ENCODE results near the gene RTP5. TPM values are rescaled to one million over a fixed set of nuclear protein-coding genes. Genes with fewer than 3 reads are reported as not detected.

RTP5 gene
- total RNA-seq, 1 experiment from 2014 or later, result not detected

DNA sequence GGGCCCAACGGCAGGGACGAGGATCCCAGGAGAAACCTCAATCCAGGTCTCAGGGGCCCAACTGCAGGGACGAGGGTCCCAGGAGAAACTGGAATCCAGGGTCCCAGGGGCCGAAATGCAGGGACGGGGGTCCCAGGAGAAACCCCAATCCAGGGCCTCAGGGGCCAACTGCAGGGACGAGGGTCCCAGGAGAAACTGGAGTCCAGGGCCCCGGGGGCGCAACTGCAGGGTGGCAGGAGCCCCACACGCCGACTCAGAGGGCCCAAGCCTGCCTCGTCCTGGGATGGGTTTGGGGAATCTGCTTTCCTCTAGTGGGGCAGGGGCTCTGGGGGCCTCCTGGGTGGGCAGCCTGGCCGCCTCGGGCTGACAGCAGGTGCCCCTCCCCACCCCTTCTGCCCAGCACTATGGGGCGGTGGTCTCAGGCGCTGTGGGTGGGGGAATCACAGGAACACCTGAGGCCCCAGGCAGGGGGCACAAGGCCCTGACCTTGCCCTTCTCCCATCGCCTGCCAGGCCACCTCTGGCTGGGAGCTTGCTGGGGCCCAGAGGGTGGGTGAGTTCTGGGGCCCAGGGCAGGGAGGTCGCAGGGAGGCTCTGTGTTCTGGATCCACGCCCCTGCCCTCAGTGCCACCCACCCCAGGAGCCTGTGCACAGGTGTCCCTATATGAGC, 7.1 kb downstream of the RTP5 start:
- no peaks in the 10 kb centered on the region for H3K9me2 ChIP-seq (replicated peaks; ENCODE audit: insufficient read depth, low read length)
- no peak overlapping the region for H3K27ac ChIP-seq (ENCODE audit: low read length)
- H3K36me3 ChIP-seq (ENCODE audit: insufficient read depth, low read length), result no peaks in the 10 kb centered on the region
- H2AFZ ChIP-seq (ENCODE audit: low read length), result no peak overlapping the region
- H3K27me3 ChIP-seq (ENCODE audit: low read length), result no peaks in the 10 kb centered on the region
- no peak overlapping the region for H3K4me2 ChIP-seq (ENCODE audit: low read depth, low read length, poor library complexity, severe bottlenecking)
- H3K9ac ChIP-seq (ENCODE audit: low read length), result no peak overlapping the region
- H3K9me3 ChIP-seq (ENCODE audit: low read length), result no peaks in the 10 kb centered on the region
- no peak overlapping the region for H3K4me3 ChIP-seq (ENCODE audit: low read length)
- peaks cover 12% of the 10 kb centered on the region for H3K4me1 ChIP-seq (ENCODE audit: low read length)
- no peaks in the 10 kb centered on the region for H3K79me2 ChIP-seq (ENCODE audit: low read length)
- no peak for DNase-seq
- no peaks in the 10 kb centered on the region for H4K20me1 ChIP-seq (ENCODE audit: insufficient read depth, low read depth, low read length)

DNA sequence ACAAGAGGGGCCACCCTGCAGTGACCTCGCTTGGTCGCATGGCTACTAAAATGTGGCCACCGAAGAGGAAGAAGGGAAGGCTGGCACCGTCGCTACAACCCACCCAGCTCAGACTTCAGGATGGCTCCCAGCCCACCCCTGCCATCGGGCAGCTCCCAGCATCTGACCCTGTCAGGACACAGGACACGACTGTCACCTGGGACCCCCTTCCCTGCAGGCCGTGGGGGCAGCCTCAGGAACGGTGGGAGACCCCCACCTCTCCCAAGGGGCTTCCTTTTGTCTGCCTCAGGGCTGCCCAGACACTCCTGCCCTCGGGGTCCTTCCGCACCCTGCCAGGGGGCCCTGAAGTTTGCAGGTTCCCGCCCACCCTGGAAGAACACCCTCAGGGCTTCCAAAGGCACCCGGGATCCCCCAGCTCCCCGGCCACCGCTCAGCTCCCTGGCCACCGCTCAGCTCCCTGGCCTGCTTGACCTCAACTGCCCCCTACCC, 7.7 kb downstream of the RTP5 start:
- Histone ChIP-seq H2AFZ (ENCODE audit: low read length) (no peak overlapping the region), H3K27ac (ENCODE audit: low read length) (no peak overlapping the region), H3K9me2 (replicated peaks; ENCODE audit: insufficient read depth, low read length) (no peaks in the 10 kb centered on the region), H3K4me1 (ENCODE audit: low read length) (peaks cover 16% of the 10 kb centered on the region), H3K79me2 (ENCODE audit: low read length) (no peaks in the 10 kb centered on the region), H3K4me2 (ENCODE audit: low read depth, low read length, poor library complexity, severe bottlenecking) (no peak overlapping the region), H3K9ac (ENCODE audit: low read length) (no peak overlapping the region), H3K27me3 (ENCODE audit: low read length) (no peaks in the 10 kb centered on the region), H4K20me1 (ENCODE audit: insufficient read depth, low read depth, low read length) (no peaks in the 10 kb centered on the region), H3K4me3 (ENCODE audit: low read length) (no peak overlapping the region), H3K9me3 (ENCODE audit: low read length) (no peaks in the 10 kb centered on the region), H3K36me3 (ENCODE audit: insufficient read depth, low read length) (no peaks in the 10 kb centered on the region)
- no peak for DNase-seq

DNA sequence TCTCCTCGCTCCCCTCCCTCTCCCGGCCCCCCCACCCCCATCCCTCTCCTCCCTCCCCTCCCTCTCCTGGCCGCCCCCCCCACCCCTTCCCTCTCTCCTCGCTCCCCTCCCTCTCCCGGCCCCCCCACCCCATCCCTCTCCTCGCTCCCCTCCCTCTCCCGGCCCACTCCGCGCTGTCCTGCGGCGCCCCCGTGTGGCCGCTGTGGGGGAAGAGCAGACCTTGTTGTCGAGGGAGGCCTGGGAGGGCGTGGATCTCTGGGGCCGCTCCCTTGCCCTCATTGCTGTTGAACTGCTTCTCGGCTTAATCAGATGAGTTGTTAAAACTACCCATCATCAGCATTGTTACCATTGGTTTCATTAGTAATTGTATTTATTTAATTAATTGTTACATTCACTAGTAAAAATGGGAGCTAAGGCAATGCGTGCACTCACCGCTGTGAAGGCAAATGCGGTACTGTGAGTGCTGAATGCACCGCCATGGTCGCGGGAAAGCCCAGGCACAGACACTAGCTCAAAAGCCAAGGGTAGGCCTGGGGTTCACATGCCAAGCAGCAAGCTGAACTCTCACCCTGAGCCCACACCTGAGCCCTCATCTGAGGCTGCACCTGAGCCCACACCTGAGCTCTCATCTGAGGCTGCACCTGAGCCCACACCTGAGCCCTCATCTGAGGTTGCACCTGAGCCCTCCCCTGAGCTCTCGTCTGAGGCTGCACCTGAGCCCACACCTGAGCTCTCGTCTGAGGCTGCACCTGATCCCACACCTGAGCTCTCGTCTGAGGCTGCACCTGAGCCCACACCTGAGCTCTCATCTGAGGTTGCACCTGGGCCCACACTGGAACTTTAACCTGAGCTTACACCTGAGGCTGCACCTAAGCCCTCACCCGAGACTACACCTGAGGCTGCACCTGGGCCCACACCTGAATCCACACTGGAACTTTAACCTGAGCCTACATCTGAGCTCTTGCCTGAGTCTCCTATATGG, 8.8 kb downstream of the RTP5 start:
- no peaks in the 10 kb centered on the region for H4K20me1 ChIP-seq (ENCODE audit: insufficient read depth, low read depth, low read length)
- H3K9me2 ChIP-seq (replicated peaks; ENCODE audit: insufficient read depth, low read length), result no peaks in the 10 kb centered on the region
- no peaks in the 10 kb centered on the region for H3K36me3 ChIP-seq (ENCODE audit: insufficient read depth, low read length)
- no peak overlapping the region for H3K4me3 ChIP-seq (ENCODE audit: low read length)
- no peaks in the 10 kb centered on the region for H3K79me2 ChIP-seq (ENCODE audit: low read length)
- no peak overlapping the region for H2AFZ ChIP-seq (ENCODE audit: low read length)
- H3K9me3 ChIP-seq (ENCODE audit: low read length), result no peaks in the 10 kb centered on the region
- no peaks in the 10 kb centered on the region for H3K27me3 ChIP-seq (ENCODE audit: low read length)
- no peak overlapping the region for H3K27ac ChIP-seq (ENCODE audit: low read length)
- H3K4me1 ChIP-seq (ENCODE audit: low read length), result peaks cover 27% of the 10 kb centered on the region
- H3K4me2 ChIP-seq (ENCODE audit: low read depth, low read length, poor library complexity, severe bottlenecking), result no peak overlapping the region
- H3K9ac ChIP-seq (ENCODE audit: low read length), result no peak overlapping the region
- peak; percentile 94 for DNase-seq

DNA sequence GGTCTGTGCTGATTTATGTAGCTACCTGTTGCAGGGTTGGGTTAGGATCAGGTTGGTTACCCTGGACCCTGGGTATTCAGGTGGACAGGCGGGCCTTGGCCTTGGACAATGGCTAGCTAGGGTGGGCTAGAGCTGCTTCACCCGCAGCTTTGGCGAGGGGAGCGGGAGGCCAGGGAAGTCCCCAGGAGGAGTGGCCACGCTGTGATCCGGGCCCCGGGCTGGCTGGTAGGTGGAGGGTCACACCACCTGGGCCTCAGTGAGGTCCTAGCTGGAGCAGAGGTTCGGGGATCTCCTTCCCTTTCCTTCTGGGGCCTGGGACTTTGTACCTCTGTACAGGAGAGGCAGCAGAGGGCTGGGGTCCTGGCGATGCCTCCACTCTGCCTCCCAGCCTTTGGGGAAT, 9.8 kb downstream of the RTP5 start:
- Histone ChIP-seq H3K27me3 (ENCODE audit: low read length) (no peaks in the 10 kb centered on the region), H3K4me2 (ENCODE audit: low read depth, low read length, poor library complexity, severe bottlenecking) (no peak overlapping the region), H3K9me2 (replicated peaks; ENCODE audit: insufficient read depth, low read length) (no peaks in the 10 kb centered on the region), H3K9me3 (ENCODE audit: low read length) (no peaks in the 10 kb centered on the region), H2AFZ (ENCODE audit: low read length) (no peak overlapping the region), H3K4me3 (ENCODE audit: low read length) (no peak overlapping the region), H4K20me1 (ENCODE audit: insufficient read depth, low read depth, low read length) (no peaks in the 10 kb centered on the region), H3K36me3 (ENCODE audit: insufficient read depth, low read length) (no peaks in the 10 kb centered on the region; the same call in 1 of the 2 replicates), H3K9ac (ENCODE audit: low read length) (no peak overlapping the region), H3K79me2 (ENCODE audit: low read length) (no peaks in the 10 kb centered on the region), H3K4me1 (ENCODE audit: low read length) (peaks cover 28% of the 10 kb centered on the region), H3K27ac (ENCODE audit: low read length) (no peak overlapping the region)
- no peak for DNase-seq

DNA sequence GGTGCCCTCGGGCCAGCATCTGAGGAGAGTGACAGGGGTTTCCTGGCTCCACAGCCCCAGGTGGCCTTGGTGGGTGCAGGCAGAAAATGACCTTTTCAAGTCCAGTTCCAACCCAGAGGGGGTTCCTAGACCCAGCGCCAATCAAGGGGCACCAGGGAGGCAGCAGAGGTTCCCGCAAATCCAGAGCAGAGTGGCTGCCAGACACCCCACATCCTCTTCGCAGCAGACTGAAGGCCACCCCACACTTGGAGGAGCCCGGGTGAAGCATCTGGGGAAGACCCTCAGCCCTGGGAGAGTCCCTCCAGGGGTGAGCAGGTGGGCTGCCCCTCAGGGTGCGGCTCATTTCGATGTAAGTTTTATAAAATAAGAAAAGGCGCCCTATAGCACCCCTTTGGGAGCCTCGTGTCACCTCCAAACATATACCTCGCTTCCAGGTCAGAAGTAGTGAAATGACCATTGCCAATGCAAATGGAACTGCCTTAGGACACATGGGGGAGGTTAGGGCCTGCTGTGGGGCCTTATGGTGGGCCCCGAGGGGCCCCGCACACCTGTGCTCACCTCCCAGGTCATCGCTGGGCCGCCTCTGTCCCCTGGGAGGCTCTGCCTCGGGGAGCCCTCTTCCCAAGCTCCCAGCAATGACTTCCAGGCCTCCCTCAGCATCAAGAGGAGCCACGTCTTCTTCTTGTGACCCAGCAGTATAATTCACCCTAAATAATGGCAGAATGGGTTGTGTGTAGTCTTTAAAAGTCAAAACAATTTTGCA, 11.0 kb downstream of the RTP5 start:
- H3K4me1 ChIP-seq (ENCODE audit: low read length), result peaks cover 28% of the 10 kb centered on the region
- no peaks in the 10 kb centered on the region for H3K79me2 ChIP-seq (ENCODE audit: low read length)
- H4K20me1 ChIP-seq (ENCODE audit: insufficient read depth, low read depth, low read length), result no peaks in the 10 kb centered on the region
- H3K4me3 ChIP-seq (ENCODE audit: low read length), result peak overlapping the region; percentile 75
- peak overlapping the region; percentile 81 for H2AFZ ChIP-seq (ENCODE audit: low read length)
- no peaks in the 10 kb centered on the region for H3K9me2 ChIP-seq (replicated peaks; ENCODE audit: insufficient read depth, low read length)
- H3K4me2 ChIP-seq (ENCODE audit: low read depth, low read length, poor library complexity, severe bottlenecking), result peak overlapping the region; percentile 69
- H3K9ac ChIP-seq (ENCODE audit: low read length), result peak overlapping the region; percentile 77
- no peaks in the 10 kb centered on the region for H3K9me3 ChIP-seq (ENCODE audit: low read length)
- H3K36me3 ChIP-seq (ENCODE audit: insufficient read depth, low read length), result no peaks in the 10 kb centered on the region; the same call in 1 of the 2 replicates
- DNase-seq, result no peak
- no peaks in the 10 kb centered on the region for H3K27me3 ChIP-seq (ENCODE audit: low read length)
- H3K27ac ChIP-seq (ENCODE audit: low read length), result peak overlapping the region; percentile 62

DNA sequence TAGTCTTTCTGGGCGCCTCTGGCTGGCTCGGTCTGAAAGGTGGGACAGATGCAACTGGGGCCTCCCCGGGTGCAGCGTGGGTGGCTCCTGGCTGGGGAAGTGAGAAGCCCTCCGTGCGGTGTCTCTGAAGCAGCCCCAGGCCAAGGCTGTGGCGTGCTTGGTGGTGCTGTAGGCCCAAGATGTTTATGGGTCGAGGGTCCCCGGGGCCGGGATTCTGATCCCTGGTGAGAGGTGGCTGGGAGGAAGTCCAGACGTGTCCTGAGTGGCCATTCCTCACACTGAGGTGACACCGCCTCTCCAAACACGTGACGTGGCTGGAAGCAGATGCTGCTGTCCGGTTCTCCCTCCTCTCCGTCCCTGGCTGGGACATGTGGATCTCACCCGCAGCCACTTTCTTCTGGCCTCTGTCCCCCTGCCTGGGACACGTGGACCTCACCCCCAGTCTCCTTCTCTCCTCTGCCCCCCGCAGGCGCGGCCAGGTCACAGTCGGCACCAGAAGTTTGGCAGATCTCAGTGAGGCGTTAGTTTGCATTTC, 12.6 kb downstream of the RTP5 start:
- H4K20me1 ChIP-seq (ENCODE audit: insufficient read depth, low read depth, low read length), result no peaks in the 10 kb centered on the region
- H3K9ac ChIP-seq (ENCODE audit: low read length), result peak overlapping the region; percentile 83
- no peaks in the 10 kb centered on the region for H3K9me3 ChIP-seq (ENCODE audit: low read length)
- no peaks in the 10 kb centered on the region; the same call in 1 of the 2 replicates for H3K36me3 ChIP-seq (ENCODE audit: insufficient read depth, low read length)
- peak overlapping the region; percentile 72 for H3K4me2 ChIP-seq (ENCODE audit: low read depth, low read length, poor library complexity, severe bottlenecking)
- H3K27me3 ChIP-seq (ENCODE audit: low read length), result no peaks in the 10 kb centered on the region
- peak overlapping the region; percentile 83; the same call in 1 of the 2 replicates for H2AFZ ChIP-seq (ENCODE audit: low read length)
- H3K4me1 ChIP-seq (ENCODE audit: low read length), result peaks cover 28% of the 10 kb centered on the region
- H3K27ac ChIP-seq (ENCODE audit: low read length), result peak overlapping the region; percentile 71
- H3K9me2 ChIP-seq (replicated peaks; ENCODE audit: insufficient read depth, low read length), result no peaks in the 10 kb centered on the region
- DNase-seq, result peak; percentile 86
- peak overlapping the region; percentile 87 for H3K4me3 ChIP-seq (ENCODE audit: low read length)
- no peaks in the 10 kb centered on the region for H3K79me2 ChIP-seq (ENCODE audit: low read length)

DNA sequence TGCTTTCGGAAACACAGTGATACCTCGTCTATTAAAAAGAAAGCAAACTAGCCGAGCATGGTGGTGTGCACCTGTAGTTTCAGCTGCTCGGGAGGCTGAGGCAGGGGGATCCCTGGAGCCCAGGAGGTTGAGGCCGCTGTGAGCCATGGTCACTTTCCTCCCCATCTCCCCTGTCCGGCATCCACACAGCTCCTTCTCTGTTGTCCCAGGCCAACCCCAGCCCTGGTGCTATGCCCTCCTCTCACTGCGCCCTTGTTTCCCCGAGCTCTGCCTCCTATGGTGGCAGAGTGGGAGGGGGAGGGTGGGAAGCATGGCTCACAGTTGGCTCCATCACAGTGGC, 15.4 kb downstream of the RTP5 start:
- Histone ChIP-seq H4K20me1 (ENCODE audit: insufficient read depth, low read depth, low read length) (no peaks in the 10 kb centered on the region), H2AFZ (ENCODE audit: low read length) (no peak overlapping the region), H3K27me3 (ENCODE audit: low read length) (no peaks in the 10 kb centered on the region), H3K79me2 (ENCODE audit: low read length) (no peaks in the 10 kb centered on the region), H3K4me1 (ENCODE audit: low read length) (peaks cover 28% of the 10 kb centered on the region), H3K36me3 (ENCODE audit: insufficient read depth, low read length) (no peaks in the 10 kb centered on the region; the same call in 1 of the 2 replicates), H3K9me2 (replicated peaks; ENCODE audit: insufficient read depth, low read length) (no peaks in the 10 kb centered on the region), H3K4me3 (ENCODE audit: low read length) (no peak overlapping the region), H3K4me2 (ENCODE audit: low read depth, low read length, poor library complexity, severe bottlenecking) (no peak overlapping the region), H3K9ac (ENCODE audit: low read length) (no peak overlapping the region), H3K9me3 (ENCODE audit: low read length) (no peaks in the 10 kb centered on the region), H3K27ac (ENCODE audit: low read length) (no peak overlapping the region)
- DNase-seq, result no peak

Measured in Karpas-422 (cell line).